ENCODE results near the gene SUFU. TPM values are rescaled to one million over a fixed set of nuclear protein-coding genes. Genes with fewer than 3 reads are reported as not detected.
A peak's percentile ranks its signal among the peaks of the same experiment; 100 is the strongest.

SUFU gene
- total and polyA plus RNA-seq, 2 of the 8 experiments (the other 6 are each of a cell fraction or from before 2014, with no cell fraction given): 7.0 to 10.8 TPM

- TF ChIP-seq BACH1 (IDR thresholded peaks at IDR 0.05; ENCODE audit: low read length) (no peak), TBP (IDR thresholded peaks at IDR 0.05; ENCODE audit: low read depth, low read length) (no peak), KDM1A (IDR thresholded peaks at IDR 0.05; ENCODE audit: borderline replicate concordance, low read length) (0 out of 2 replicates have a peak, but pooled peaks have one; percentile 27), EGR1 (IDR thresholded peaks at IDR 0.05; ENCODE audit: borderline replicate concordance, low read depth, low read length) (no peak), KDM4A (IDR thresholded peaks at IDR 0.05; ENCODE audit: low read depth, low read length, severe bottlenecking) (no peak), RXRA (IDR thresholded peaks at IDR 0.05; ENCODE audit: insufficient read depth, low read depth, low read length) (no peak), JUND (IDR thresholded peaks at IDR 0.05; ENCODE audit: low read length) (no peak), SIX5 (IDR thresholded peaks at IDR 0.05; ENCODE audit: low read depth, low read length) (no peak), CHD1 (IDR thresholded peaks at IDR 0.05; ENCODE audit: low read depth, low read length) (no peak), RFX5 (IDR thresholded peaks at IDR 0.05; ENCODE audit: borderline replicate concordance, low read depth, low read length) (no peak), MAX (IDR thresholded peaks at IDR 0.05) (peak; percentile 80), GTF2F1 (IDR thresholded peaks at IDR 0.05; ENCODE audit: borderline replicate concordance, low read depth, low read length) (no peak), SP1 (IDR thresholded peaks at IDR 0.05; ENCODE audit: low read depth, low read length) (no peak), SP4 (IDR thresholded peaks at IDR 0.05; ENCODE audit: low read length) (no peak), PHF8 (conservative IDR thresholded peaks at IDR 0.05; ENCODE audit: low read depth, low read length) (no peak), HDAC6 (IDR thresholded peaks at IDR 0.05; ENCODE audit: low read depth, low read length) (no peak), NANOG (IDR thresholded peaks at IDR 0.05; ENCODE audit: insufficient read depth, low read depth, low read length, poor library complexity, severe bottlenecking) (no peak), CEBPB (IDR thresholded peaks at IDR 0.05; ENCODE audit: low read depth, low read length) (no peak), CBX5 (IDR thresholded peaks at IDR 0.05; ENCODE audit: low read depth, low read length) (no peak), BCL11A (IDR thresholded peaks at IDR 0.05; ENCODE audit: low read depth in 2 of 2, low read length in 2 of 2) (no peak), YY1 (IDR thresholded peaks at IDR 0.05; ENCODE audit: low read depth, low read length) (peak; percentile 52; the same call in 1 of the 2 replicates), GABPA (IDR thresholded peaks at IDR 0.05; ENCODE audit: borderline replicate concordance, insufficient read depth, low read length) (no peak; the same call in 1 of the 2 replicates), CTCF (IDR thresholded peaks at IDR 0.05; ENCODE audit: control extremely low read depth in 1 of 3, insufficient read depth in 1 of 3, low read depth in 1 of 3, low read length in 3 of 3) (peak; percentile 86 to 95 (median 94)), POLR2A (IDR thresholded peaks at IDR 0.05; ENCODE audit: control extremely low read depth in 1 of 2, low read depth in 2 of 2, low read length in 2 of 2) (peak in 1 of 2 experiments; percentile 49; a peak in 2 of 3 replicates), TAF7 (optimal IDR thresholded peaks at IDR 0.05; ENCODE audit: borderline replicate concordance, low read depth, low read length) (no peak)
Measured at GRCh38 chr10:102678842-102679289, 175.1 kb downstream of the SUFU start (continued).

All from H1 (cell line).